Activated gamma-delta T cell treated with anti-CD3 and anti-CD28 coated beads, Interleukin-2, amount 50 U/mL, for 16 hours (primary cell): Measurements from ENCODE around the gene ZSCAN30.
A peak's percentile ranks its signal among the peaks of the same experiment; 100 is the strongest.

Experiments used
- DNase-seq: peaks from one replicate; pipeline ENCODE4 v3.0.0-alpha.2; 2020; ENCODE audit warnings: low read depth

ZSCAN30 gene

GRCh38 chr18:35278969-35279368 lies 11.1 kb downstream of the ZSCAN30 start:
- DNase-seq, result no peak

GRCh38 chr18:35278085-35278484 lies 11.9 kb downstream of the ZSCAN30 start:
- no peak for DNase-seq

- no peak for DNase-seq
These were observed 12.4 kb downstream of the ZSCAN30 start for GRCh38 chr18:35277633-35278032.

GRCh38 chr18:35276267-35276666 lies 13.8 kb downstream of the ZSCAN30 start:
- no peak for DNase-seq

- no peak for DNase-seq
These were observed 18.4 kb downstream of the ZSCAN30 start for GRCh38 chr18:35271656-35272055.

- DNase-seq, result no peak
These were observed 21.2 kb downstream of the ZSCAN30 start for GRCh38 chr18:35268821-35269220.

GRCh38 chr18:35267809-35268208 lies 22.2 kb downstream of the ZSCAN30 start:
- DNase-seq, result no peak

- DNase-seq, result peak; percentile 65
These were observed 22.8 kb downstream of the ZSCAN30 start for GRCh38 chr18:35267161-35267651.

- DNase-seq, result no peak
These were observed 25.6 kb downstream of the ZSCAN30 start for GRCh38 chr18:35264409-35264808.

- no peak for DNase-seq
These were observed 33.1 kb downstream of the ZSCAN30 start for GRCh38 chr18:35256947-35257346.

GRCh38 chr18:35253655-35254287 lies 36.3 kb downstream of the ZSCAN30 start:
- no peak for DNase-seq

GRCh38 chr18:35252466-35252865 lies 37.6 kb downstream of the ZSCAN30 start:
- DNase-seq, result no peak

- no peak for DNase-seq
These were observed 41.6 kb downstream of the ZSCAN30 start for GRCh38 chr18:35248429-35248828.

- DNase-seq, result no peak
These were observed 42.4 kb downstream of the ZSCAN30 start for GRCh38 chr18:35247412-35248249.

GRCh38 chr18:35246831-35247230 lies 43.2 kb downstream of the ZSCAN30 start:
- no peak for DNase-seq

- no peak for DNase-seq
These were observed 44.2 kb downstream of the ZSCAN30 start for GRCh38 chr18:35245719-35246317.

GRCh38 chr18:35244671-35245070 lies 45.4 kb downstream of the ZSCAN30 start:
- no peak for DNase-seq

GRCh38 chr18:35242426-35242825 lies 47.6 kb downstream of the ZSCAN30 start:
- DNase-seq, result no peak

- DNase-seq, result no peak
These were observed 48.6 kb downstream of the ZSCAN30 start for GRCh38 chr18:35241448-35241804.

- DNase-seq, result peak; percentile 94
These were observed 49.2 kb downstream of the ZSCAN30 start, which contains the start of gene ZNF397 for GRCh38 chr18:35240664-35241447. ZNF397 (plus strand) TSS chr18:35241034; CDS start chr18:35242471, 1,437 bp downstream.

- DNase-seq, result no peak
These were observed 50.7 kb downstream of the ZSCAN30 start for GRCh38 chr18:35239314-35239713.
